Measurements from ENCODE around the gene XRRA1. TPM values are rescaled to one million over a fixed set of nuclear protein-coding genes. Genes with fewer than 3 reads are reported as not detected.

XRRA1 gene
- total RNA-seq, 1 donor from 2014 or later: 16.1 TPM

DNA sequence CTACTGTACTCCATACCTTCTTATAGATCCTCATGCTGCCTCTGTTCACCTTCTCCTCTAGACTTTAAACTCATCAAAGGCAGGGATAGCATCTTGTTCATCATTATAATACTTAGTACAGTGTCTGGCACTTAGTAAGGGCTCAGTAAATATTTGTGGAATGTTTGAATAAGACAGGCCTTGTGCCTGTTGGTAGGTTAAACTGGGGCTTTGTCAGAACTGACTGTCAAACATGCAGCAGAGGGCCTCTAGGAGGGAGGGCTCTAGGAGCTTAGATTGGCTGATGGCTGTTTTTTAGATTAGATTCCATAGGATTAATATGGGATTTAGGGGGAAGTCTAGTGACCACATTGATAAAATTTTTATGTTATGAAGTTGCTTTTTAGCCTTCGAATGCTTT, 129.5 kb downstream of the XRRA1 start:
- H3K4me3 Mint-ChIP-seq (ENCODE audit: unreplicated experiment): no peak overlapping the region
- H3K4me1 Mint-ChIP-seq (ENCODE audit: unreplicated experiment): peaks cover 17% of the 10 kb centered on the region

DNA sequence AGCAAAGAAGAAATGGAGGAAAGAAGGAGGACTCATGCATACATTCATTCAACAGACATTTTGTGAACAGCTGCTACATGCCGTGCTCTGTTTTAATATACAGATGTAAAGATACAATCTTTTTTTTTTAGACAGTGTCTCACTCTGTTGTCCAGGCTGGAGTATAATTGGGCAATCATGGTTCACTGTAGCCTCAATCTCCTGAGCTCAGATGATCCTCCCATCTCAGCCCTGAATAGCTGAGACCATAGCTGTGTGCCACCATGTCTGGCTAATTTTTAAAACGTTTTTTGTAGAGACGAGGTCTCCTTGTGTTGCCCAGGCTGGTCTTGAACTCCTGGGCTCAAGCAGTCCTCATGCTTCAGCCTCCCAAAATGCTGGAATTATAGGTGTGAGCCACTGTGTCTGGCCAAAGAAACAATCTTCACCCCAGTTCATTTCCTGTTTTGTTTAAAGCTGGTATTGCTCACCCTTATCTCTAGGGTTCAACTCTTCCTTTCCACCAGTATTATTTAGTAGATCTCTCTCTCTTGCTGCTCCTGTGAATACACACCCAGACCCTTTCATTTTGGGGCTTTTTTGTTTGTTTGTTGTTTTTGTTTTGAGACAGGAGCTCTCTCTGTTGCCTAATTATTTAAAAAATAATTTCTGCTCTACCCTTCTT, 130.5 kb downstream of the XRRA1 start:
- Mint-ChIP-seq H3K27me3 (ENCODE audit: unreplicated experiment) (no peaks in the 10 kb centered on the region), H3K4me3 (ENCODE audit: unreplicated experiment) (no peak overlapping the region), H3K4me1 (ENCODE audit: unreplicated experiment) (peaks cover 17% of the 10 kb centered on the region), H3K27ac (ENCODE audit: unreplicated experiment) (no peak overlapping the region), H3K9me3 (ENCODE audit: unreplicated experiment) (no peaks in the 10 kb centered on the region), H3K36me3 (ENCODE audit: unreplicated experiment) (peaks cover 50% of the 10 kb centered on the region)
- TF ChIP-seq, protein P1, sequence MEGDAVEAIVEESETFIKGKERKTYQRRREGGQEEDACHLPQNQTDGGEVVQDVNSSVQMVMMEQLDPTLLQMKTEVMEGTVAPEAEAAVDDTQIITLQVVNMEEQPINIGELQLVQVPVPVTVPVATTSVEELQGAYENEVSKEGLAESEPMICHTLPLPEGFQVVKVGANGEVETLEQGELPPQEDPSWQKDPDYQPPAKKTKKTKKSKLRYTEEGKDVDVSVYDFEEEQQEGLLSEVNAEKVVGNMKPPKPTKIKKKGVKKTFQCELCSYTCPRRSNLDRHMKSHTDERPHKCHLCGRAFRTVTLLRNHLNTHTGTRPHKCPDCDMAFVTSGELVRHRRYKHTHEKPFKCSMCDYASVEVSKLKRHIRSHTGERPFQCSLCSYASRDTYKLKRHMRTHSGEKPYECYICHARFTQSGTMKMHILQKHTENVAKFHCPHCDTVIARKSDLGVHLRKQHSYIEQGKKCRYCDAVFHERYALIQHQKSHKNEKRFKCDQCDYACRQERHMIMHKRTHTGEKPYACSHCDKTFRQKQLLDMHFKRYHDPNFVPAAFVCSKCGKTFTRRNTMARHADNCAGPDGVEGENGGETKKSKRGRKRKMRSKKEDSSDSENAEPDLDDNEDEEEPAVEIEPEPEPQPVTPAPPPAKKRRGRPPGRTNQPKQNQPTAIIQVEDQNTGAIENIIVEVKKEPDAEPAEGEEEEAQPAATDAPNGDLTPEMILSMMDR (IDR thresholded peaks at IDR 0.05): no peak
- no peak for DNase-seq (ENCODE audit: extremely low spot score, unreplicated experiment)

More for the DNA sequence above, 129.5 kb downstream of the XRRA1 start:
- Mint-ChIP-seq H3K9me3 (ENCODE audit: unreplicated experiment) (peaks cover 10% of the 10 kb centered on the region), H3K36me3 (ENCODE audit: unreplicated experiment) (peaks cover 60% of the 10 kb centered on the region), H3K27me3 (ENCODE audit: unreplicated experiment) (no peaks in the 10 kb centered on the region), H3K27ac (ENCODE audit: unreplicated experiment) (no peak overlapping the region)
- no peak for DNase-seq (ENCODE audit: extremely low spot score, unreplicated experiment)
- TF ChIP-seq, protein P1 (IDR thresholded peaks at IDR 0.05): no peak

DNA sequence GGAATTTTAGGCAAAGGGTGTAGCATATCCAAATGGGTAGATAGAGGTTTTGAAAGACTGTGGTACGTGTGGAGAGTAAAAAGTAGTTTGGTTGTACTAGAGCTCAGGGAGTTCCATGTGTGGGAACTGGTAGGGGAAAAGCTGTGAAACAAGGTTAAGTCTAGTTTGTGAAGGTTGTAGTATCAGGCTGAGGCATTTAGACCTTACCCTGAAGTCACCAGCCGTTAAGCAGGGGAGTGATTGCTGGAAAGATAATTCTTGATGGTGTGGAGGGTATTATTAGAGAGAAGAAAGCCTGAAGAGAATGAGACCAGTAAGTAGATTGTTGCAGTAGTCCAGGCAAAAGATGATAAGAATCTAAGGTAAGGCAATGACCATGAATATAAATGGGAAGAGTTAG, 132.2 kb downstream of the XRRA1 start:
- no peak overlapping the region for H3K27ac Mint-ChIP-seq (ENCODE audit: unreplicated experiment)
- H3K4me3 Mint-ChIP-seq (ENCODE audit: unreplicated experiment): no peak overlapping the region
- H3K9me3 Mint-ChIP-seq (ENCODE audit: unreplicated experiment): no peaks in the 10 kb centered on the region
- TF ChIP-seq, protein P1 (IDR thresholded peaks at IDR 0.05): no peak
- H3K27me3 Mint-ChIP-seq (ENCODE audit: unreplicated experiment): no peaks in the 10 kb centered on the region
- H3K4me1 Mint-ChIP-seq (ENCODE audit: unreplicated experiment): peaks cover 12% of the 10 kb centered on the region
- H3K36me3 Mint-ChIP-seq (ENCODE audit: unreplicated experiment): peaks cover 52% of the 10 kb centered on the region
- DNase-seq (ENCODE audit: extremely low spot score, unreplicated experiment): no peak

DNA sequence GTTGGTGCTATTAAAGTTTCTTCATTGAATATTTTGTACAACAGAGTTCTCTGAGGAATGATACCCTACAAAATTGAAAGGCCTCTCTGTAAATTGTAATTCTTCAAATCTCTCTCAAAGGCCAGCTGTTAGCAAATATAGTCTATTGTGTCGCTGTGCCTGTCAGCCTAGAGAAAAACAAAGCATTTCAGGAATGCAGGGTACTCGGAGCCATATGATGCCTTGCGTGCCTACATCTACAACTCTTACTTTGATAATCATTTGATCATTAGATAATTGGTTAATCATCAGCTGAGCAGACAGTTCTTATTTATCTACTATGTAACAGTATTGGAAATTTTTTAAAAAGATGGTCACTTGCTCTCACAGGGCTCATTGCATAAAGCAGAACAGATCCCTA, 132.9 kb downstream of the XRRA1 start:
- H3K27me3 Mint-ChIP-seq (ENCODE audit: unreplicated experiment): no peaks in the 10 kb centered on the region
- no peak for DNase-seq (ENCODE audit: extremely low spot score, unreplicated experiment)
- TF ChIP-seq, protein P1 (IDR thresholded peaks at IDR 0.05): no peak
- peaks cover 11% of the 10 kb centered on the region for H3K4me1 Mint-ChIP-seq (ENCODE audit: unreplicated experiment)
- no peak overlapping the region for H3K27ac Mint-ChIP-seq (ENCODE audit: unreplicated experiment)
- no peaks in the 10 kb centered on the region for H3K9me3 Mint-ChIP-seq (ENCODE audit: unreplicated experiment)
- H3K4me3 Mint-ChIP-seq (ENCODE audit: unreplicated experiment): no peak overlapping the region
- peaks cover 50% of the 10 kb centered on the region for H3K36me3 Mint-ChIP-seq (ENCODE audit: unreplicated experiment)

DNA sequence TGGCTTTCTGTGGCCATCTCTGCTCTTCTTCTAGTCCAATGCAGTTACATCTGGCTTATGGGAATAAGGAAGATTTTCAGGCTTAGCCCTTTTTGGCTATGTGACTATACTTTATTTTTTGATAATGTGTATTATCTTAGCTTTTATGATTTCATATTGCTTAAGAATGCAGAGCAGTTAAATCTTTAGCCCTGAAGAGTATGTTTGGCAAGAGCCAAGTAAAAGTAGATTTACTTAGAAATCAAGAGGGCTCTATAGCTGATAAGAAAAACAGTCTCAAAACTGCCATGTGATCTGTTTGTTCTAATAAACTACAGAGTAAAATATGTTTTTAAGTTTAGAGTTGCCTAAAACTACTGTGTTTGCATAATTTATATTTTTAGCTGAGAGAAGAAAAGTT, 139.1 kb downstream of the XRRA1 start:
- no peak for DNase-seq (ENCODE audit: extremely low spot score, unreplicated experiment)
- H3K27me3 Mint-ChIP-seq (ENCODE audit: unreplicated experiment): no peaks in the 10 kb centered on the region
- H3K9me3 Mint-ChIP-seq (ENCODE audit: unreplicated experiment): no peaks in the 10 kb centered on the region
- H3K4me3 Mint-ChIP-seq (ENCODE audit: unreplicated experiment): no peak overlapping the region
- peaks cover 5% of the 10 kb centered on the region for H3K4me1 Mint-ChIP-seq (ENCODE audit: unreplicated experiment)
- H3K27ac Mint-ChIP-seq (ENCODE audit: unreplicated experiment): no peak overlapping the region
- TF ChIP-seq, protein P1 (IDR thresholded peaks at IDR 0.05): no peak
- H3K36me3 Mint-ChIP-seq (ENCODE audit: unreplicated experiment): peaks cover 17% of the 10 kb centered on the region
